DOHH2 (cell line): ENCODE measurements around the gene CFAP210.

ENCODE experiments used
- H3F3A ChIP-seq: fragments of 200-600 bp; sonication (generic), shearing (Covaris generic); 2 replicates; pipeline ENCODE4 v1.6.0; 2016; ENCODE audit warnings: antibody characterized with exemption, mild to moderate bottlenecking; ENCODE audit not compliant: control insufficient read depth, insufficient read depth
- H3K27ac ChIP-seq: fragments of 200-600 bp; sonication (generic); 2 replicates; pipeline ENCODE4 v1.5.1; 2014; ENCODE audit warnings: low read depth, mild to moderate bottlenecking, low read length, moderate library complexity
- H3K27me3 ChIP-seq: fragments of 200-600 bp; sonication (generic); 2 replicates; pipeline ENCODE4 v1.6.1; 2014; ENCODE audit warnings: mild to moderate bottlenecking, low read length, mixed read lengths; ENCODE audit not compliant: control insufficient read depth
- H3K36me3 ChIP-seq: fragments of 200-600 bp; sonication (generic); 2 replicates; pipeline ENCODE4 v1.6.1; 2014; ENCODE audit warnings: mild to moderate bottlenecking, low read length, moderate library complexity, mixed read lengths; ENCODE audit not compliant: control insufficient read depth
- H3K4me1 ChIP-seq: fragments of 200-600 bp; sonication (generic); 2 replicates; pipeline ENCODE4 v1.6.1; 2014; ENCODE audit warnings: mild to moderate bottlenecking, low read length, mixed read lengths; ENCODE audit not compliant: control insufficient read depth
- H3K4me2 ChIP-seq: fragments of 200-600 bp; sonication (generic); 2 replicates; pipeline ENCODE4 v1.6.0; 2014; ENCODE audit warnings: mild to moderate bottlenecking, low read length, moderate library complexity
- H3K4me3 ChIP-seq: fragments of 200-600 bp; sonication (generic); 2 replicates; pipeline ENCODE4 v1.5.1; 2014; ENCODE audit warnings: mild to moderate bottlenecking, low read length, mixed read lengths
- H3K79me2 ChIP-seq: fragments of 200-600 bp; sonication (generic); 2 replicates; pipeline ENCODE4 v1.6.1; 2014; ENCODE audit warnings: mild to moderate bottlenecking, low read length, mixed read lengths; ENCODE audit not compliant: control insufficient read depth
- H3K9me2 ChIP-seq: fragments of 200-600 bp; sonication (generic); replicated peaks from 2 replicates; pipeline ENCODE4 v1.6.1; 2014; ENCODE audit warnings: mild to moderate bottlenecking, low read length, mixed read lengths; ENCODE audit not compliant: control insufficient read depth
- H3K9me3 ChIP-seq: fragments of 200-600 bp; sonication (generic); 2 replicates; pipeline ENCODE4 v1.6.1; 2014; ENCODE audit warnings: antibody characterized with exemption, low read length, mixed read lengths; ENCODE audit not compliant: control insufficient read depth, insufficient read depth
- H4K20me1 ChIP-seq: fragments of 200-600 bp; sonication (generic); 2 replicates; pipeline ENCODE4 v1.6.0; 2014; ENCODE audit warnings: low read depth, mild to moderate bottlenecking, antibody characterized with exemption, low read length, moderate library complexity; ENCODE audit not compliant: control insufficient read depth, insufficient read depth
- CTCF ChIP-seq: fragments of 200-600 bp; sonication (generic); IDR thresholded peaks from one replicate; pipeline ENCODE4 v1.5.1; 2014; ENCODE audit warnings: antibody characterized with exemption, mild to moderate bottlenecking, low read depth, low read length; ENCODE audit not compliant: poor library complexity, severe bottlenecking
- EZH2phosphoT487 ChIP-seq: fragments of 200-600 bp; sonication (generic); IDR thresholded peaks from 2 replicates; pipeline ENCODE4 v1.6.1; 2017; ENCODE audit warnings: borderline replicate concordance, mild to moderate bottlenecking, antibody characterized with exemption, low read length, moderate library complexity, mixed read lengths

CFAP210 gene

GRCh38 chr2:169707626-169708025, 13.4 kb upstream of the CFAP210 start:
- Histone ChIP-seq H3K79me2 (no peaks in the 10 kb centered on the region), H3K36me3 (no peaks in the 10 kb centered on the region), H3K9me2 (no peaks in the 10 kb centered on the region), H4K20me1 (no peaks in the 10 kb centered on the region), H3K4me3 (no peak overlapping the region), H3K4me1 (no peaks in the 10 kb centered on the region), H3F3A (no peaks in the 10 kb centered on the region), H3K9me3 (peaks cover 9% of the 10 kb centered on the region; the same call in 1 of the 2 replicates), H3K27ac (no peak overlapping the region), H3K4me2 (no peak overlapping the region), H3K27me3 (no peaks in the 10 kb centered on the region)
- TF ChIP-seq EZH2phosphoT487 (no peak), CTCF (no peak)

- H3K9me3 ChIP-seq, result no peaks in the 10 kb centered on the region
- no peak overlapping the region for H3K4me3 ChIP-seq
- no peaks in the 10 kb centered on the region for H3K4me1 ChIP-seq
- H4K20me1 ChIP-seq, result no peaks in the 10 kb centered on the region
- no peak overlapping the region for H3K4me2 ChIP-seq
- TF ChIP-seq CTCF (no peak), EZH2phosphoT487 (no peak)
- H3K27ac ChIP-seq, result no peak overlapping the region
- H3K79me2 ChIP-seq, result no peaks in the 10 kb centered on the region
- H3F3A ChIP-seq, result no peaks in the 10 kb centered on the region
- H3K36me3 ChIP-seq, result no peaks in the 10 kb centered on the region
- H3K27me3 ChIP-seq, result no peaks in the 10 kb centered on the region
- no peaks in the 10 kb centered on the region for H3K9me2 ChIP-seq
Observed at GRCh38 chr2:169705927-169706326, 11.7 kb upstream of the CFAP210 start.

GRCh38 chr2:169704160-169704708, 10.0 kb upstream of the CFAP210 start:
- Histone ChIP-seq H3K27me3 (no peaks in the 10 kb centered on the region), H4K20me1 (no peaks in the 10 kb centered on the region), H3K9me3 (no peaks in the 10 kb centered on the region), H3K4me1 (no peaks in the 10 kb centered on the region), H3F3A (no peaks in the 10 kb centered on the region), H3K4me2 (no peak overlapping the region), H3K4me3 (no peak overlapping the region), H3K36me3 (no peaks in the 10 kb centered on the region), H3K27ac (no peak overlapping the region), H3K9me2 (no peaks in the 10 kb centered on the region), H3K79me2 (no peaks in the 10 kb centered on the region)
- TF ChIP-seq EZH2phosphoT487 (no peak), CTCF (no peak)
